ENCODE measurements around the gene GALNTL6.

GALNTL6 gene

DNA sequence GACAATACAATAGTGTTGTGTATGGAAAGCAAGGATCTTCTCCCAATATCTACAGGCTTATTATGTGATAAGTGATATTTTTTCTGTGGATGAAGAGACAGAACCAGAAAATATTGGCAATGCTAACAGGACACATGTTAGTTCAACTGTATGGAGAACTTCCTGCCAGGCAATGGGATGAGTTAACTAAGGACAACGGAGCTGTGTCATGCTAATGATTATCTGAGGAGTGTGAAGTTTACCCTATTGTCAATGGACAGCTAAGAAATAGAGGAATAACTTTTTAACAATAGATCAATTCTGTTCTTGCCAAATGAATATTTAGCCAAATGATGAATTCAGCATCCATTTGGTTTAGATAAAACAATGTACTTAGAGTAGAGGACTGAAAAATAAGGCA, 180.0 kb downstream of the GALNTL6 start:
- no peak for DNase-seq (ENCODE audit: low read depth in 2 of 2)

DNA sequence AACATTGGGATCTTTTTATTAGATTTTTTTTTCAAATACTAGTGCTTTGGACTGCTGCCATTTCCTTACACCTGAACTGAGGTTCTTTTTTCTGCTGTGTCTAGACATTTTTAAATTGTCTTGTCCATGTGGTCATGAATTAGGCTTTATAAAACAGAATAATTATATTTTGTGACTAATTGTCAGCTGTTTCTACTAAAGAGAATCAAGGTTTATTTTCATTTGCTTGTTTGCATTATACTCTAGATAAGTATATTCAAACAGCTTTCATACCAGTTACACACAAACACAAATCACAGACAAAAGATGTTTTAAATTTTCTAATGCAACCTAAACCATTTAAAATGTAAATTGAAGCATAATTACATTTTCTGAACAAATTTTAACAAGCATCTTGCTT, 194.7 kb downstream of the GALNTL6 start:
- DNase-seq (ENCODE audit: low read depth in 2 of 2): no peak

- DNase-seq (ENCODE audit: low read depth in 2 of 2): no peak
Measured at GRCh38 chr4:172009446-172010230, 196.4 kb downstream of the GALNTL6 start.

- DNase-seq (ENCODE audit: low read depth in 2 of 2): no peak
Measured at GRCh38 chr4:172011196-172011595, 198.0 kb downstream of the GALNTL6 start.

DNA sequence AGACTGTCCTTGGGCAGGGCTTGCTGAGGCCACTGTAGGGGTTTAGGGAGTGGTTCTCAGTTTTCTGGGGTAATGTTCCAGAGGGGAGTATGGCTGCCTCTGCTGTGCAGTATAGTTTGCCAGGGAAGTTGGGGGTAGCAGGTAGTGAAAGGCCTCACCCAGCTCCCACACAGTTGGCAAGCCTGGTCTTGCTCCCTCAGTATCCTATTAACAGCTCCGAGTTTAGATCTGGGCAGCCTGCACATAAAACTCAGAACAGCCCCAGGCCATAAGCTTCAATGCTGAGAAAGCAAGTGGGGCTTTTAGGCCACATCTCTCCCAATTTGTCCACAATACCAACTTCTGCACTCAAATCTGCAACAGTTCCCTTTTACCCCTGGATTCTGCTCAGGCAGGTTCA, 205.2 kb downstream of the GALNTL6 start:
- DNase-seq (ENCODE audit: low read depth in 2 of 2): no peak

- no peak for DNase-seq (ENCODE audit: low read depth in 2 of 2)
Measured at GRCh38 chr4:172035562-172035961, 222.4 kb downstream of the GALNTL6 start.

- DNase-seq (ENCODE audit: low read depth in 2 of 2): no peak
Measured at GRCh38 chr4:172040766-172041165, 227.6 kb downstream of the GALNTL6 start.

DNA sequence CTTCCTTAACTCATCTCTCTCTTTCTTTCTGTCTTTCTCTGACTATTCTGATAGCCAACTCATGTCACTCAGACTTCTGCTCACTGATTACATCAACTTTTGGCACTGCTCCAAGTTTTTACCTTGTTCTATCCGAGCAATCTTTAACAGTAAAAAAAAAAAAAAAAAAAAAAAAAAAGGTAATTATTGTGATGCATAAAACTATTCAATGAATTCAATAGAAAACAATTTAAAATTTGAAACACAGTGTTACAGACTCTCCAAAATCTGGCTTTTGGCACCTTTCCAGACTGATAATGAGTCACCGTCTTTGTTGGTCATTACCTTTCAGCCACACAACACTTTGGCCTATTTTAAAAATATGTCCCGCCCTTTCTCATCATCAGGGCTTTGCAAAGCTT, 229.5 kb downstream of the GALNTL6 start:
- DNase-seq (ENCODE audit: low read depth in 2 of 2): no peak

GRCh38 chr4:172045981-172046380, 232.8 kb downstream of the GALNTL6 start:
- DNase-seq (ENCODE audit: low read depth in 2 of 2): no peak

GRCh38 chr4:172048666-172049065, 235.5 kb downstream of the GALNTL6 start:
- no peak for DNase-seq (ENCODE audit: low read depth in 2 of 2)

GRCh38 chr4:172050911-172051310, 237.7 kb downstream of the GALNTL6 start:
- DNase-seq (ENCODE audit: low read depth in 2 of 2): no peak

- no peak for DNase-seq (ENCODE audit: low read depth in 2 of 2)
Measured at GRCh38 chr4:172055046-172055445, 241.8 kb downstream of the GALNTL6 start.

GRCh38 chr4:172055498-172055897, 242.3 kb downstream of the GALNTL6 start:
- no peak for DNase-seq (ENCODE audit: low read depth in 2 of 2)

DNA sequence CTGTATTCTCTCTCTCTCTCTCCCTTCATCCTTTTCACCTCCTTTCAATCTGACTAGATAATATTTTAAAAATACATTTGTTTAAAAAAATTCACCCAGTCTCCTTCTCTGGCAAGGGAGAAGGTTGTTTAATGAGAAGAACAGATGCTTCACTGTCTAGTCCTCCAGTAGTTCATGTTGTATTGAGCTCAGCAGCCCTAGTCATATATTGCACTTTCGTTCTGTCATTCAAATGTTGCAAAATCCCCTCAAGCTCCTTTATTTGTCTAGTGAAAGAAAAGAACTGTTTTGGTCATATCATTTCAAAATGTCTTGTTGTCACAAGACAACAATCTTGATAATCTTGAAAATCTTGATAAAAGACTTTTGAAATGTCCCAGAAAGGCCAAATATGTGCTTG, 248.0 kb downstream of the GALNTL6 start:
- no peak for DNase-seq (ENCODE audit: low read depth in 2 of 2)

- DNase-seq (ENCODE audit: low read depth in 2 of 2): no peak
Measured at GRCh38 chr4:172068506-172068905, 255.3 kb downstream of the GALNTL6 start.

DNA sequence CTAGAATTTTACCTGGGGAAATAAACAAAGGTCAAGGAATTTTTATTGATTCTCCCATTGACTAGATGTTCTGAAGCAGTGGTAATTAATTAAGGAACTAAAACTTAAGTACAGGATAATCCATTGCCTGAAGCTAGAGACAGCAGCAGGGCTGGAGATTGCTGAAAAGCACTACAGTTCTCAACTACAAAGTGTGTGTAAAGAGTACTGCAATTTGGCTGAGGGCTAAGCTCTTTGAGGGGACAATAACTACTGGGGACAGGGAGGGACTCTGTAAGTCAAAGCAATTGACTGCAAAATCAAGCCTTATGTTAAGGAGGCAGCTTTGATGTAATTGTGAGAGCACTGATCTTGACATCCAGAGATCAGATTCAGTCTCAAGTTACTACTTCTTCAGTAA, 260.4 kb downstream of the GALNTL6 start:
- DNase-seq (ENCODE audit: low read depth in 2 of 2): no peak

DNA sequence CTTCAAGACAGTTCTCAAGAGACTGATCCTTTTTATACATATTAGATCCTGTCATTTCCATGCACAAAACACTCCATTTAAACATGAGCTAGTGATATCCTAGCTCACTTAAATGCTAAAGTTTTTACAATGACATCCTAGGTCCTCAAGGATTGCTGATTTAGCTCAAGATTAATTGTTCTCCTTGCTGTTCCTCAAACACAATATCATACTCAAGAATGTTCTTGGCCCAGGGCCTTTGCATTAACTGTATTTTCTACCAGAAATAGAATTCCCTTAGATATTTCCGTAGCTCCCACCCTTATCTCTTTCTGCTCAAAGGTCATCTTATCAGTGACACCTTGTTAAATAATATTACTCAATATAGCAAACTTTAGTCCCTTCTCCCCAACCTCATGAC, 270.1 kb downstream of the GALNTL6 start:
- no peak for DNase-seq (ENCODE audit: low read depth in 2 of 2)

DNA sequence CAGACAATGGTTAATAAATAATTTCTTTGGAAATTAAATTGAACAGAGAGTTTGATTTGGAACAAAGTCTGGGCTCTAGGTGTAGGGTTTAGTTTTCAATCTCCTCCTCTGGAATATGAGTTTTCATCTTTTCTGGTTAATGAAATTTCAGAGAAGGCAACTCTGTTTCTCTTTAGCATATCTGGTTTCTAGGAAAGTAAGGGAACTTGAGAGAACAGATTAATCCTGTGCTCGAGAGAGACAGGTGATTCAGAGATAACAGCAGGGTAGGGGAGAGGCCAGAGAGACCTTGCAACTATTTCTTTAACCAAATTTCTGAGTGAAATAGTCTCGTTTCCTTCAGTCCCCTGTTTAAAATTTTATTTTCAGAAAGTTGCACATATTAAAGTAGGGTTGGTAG, 275.4 kb downstream of the GALNTL6 start:
- DNase-seq (ENCODE audit: low read depth in 2 of 2): no peak

DNA sequence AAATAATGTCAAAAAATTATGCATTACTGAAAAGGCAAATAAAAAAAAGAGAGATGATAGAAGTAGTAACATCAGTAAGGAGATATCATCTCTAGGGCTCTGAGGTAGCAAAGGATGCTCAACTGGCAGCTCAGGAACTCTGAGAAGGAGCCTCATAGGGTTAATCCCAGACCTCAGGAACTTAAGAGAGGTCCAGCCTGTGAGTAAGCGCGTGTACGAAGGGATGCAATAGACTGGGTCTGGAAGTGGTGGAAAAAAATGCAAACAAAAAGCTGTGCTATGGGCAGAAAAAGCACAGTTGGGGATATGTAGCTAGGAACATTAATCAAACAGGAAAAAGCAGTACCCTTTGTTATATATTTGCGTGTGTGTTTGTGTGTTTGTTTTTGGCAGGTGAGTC, 282.0 kb downstream of the GALNTL6 start:
- no peak for DNase-seq (ENCODE audit: low read depth in 2 of 2)

GRCh38 chr4:172096786-172097185, 283.6 kb downstream of the GALNTL6 start:
- no peak for DNase-seq (ENCODE audit: low read depth in 2 of 2)

GRCh38 chr4:172099376-172099775, 286.2 kb downstream of the GALNTL6 start:
- no peak for DNase-seq (ENCODE audit: low read depth in 2 of 2)

GRCh38 chr4:172103456-172103855, 290.3 kb downstream of the GALNTL6 start:
- DNase-seq (ENCODE audit: low read depth in 2 of 2): no peak

GRCh38 chr4:172104539-172104938, 291.3 kb downstream of the GALNTL6 start:
- no peak for DNase-seq (ENCODE audit: low read depth in 2 of 2)

DNA sequence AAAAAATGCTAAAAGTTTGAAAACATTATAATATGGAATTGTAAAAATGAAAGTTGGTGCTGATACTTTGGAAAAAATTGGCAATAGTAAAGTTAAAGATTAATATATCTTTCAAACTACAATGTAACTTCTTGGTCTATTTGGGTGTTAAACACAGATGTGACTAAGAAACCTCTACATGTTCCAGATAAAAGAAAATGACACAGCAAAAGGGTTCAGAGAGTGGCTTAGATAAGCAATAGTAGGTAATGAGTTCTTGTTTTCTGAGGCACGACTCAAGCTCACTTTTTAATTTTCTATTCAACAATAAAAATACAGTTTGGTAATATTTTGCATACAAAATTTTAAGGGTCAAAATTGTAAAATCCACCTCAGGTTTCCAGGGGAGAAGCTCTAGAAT, 292.7 kb downstream of the GALNTL6 start:
- DNase-seq (ENCODE audit: low read depth in 2 of 2): no peak
